GM12872 (cell line): Measurements from ENCODE around the gene DOK1.

Source experiments
- TF ChIP-seq, protein P1 (sequence below): IDR thresholded peaks from 3 replicates; pipeline ENCODE4 v1.5.1; 2011; ENCODE audit warnings: low read depth, mild to moderate bottlenecking, low read length, moderate library complexity; ENCODE audit not compliant: insufficient read depth

DOK1 gene

DNA sequence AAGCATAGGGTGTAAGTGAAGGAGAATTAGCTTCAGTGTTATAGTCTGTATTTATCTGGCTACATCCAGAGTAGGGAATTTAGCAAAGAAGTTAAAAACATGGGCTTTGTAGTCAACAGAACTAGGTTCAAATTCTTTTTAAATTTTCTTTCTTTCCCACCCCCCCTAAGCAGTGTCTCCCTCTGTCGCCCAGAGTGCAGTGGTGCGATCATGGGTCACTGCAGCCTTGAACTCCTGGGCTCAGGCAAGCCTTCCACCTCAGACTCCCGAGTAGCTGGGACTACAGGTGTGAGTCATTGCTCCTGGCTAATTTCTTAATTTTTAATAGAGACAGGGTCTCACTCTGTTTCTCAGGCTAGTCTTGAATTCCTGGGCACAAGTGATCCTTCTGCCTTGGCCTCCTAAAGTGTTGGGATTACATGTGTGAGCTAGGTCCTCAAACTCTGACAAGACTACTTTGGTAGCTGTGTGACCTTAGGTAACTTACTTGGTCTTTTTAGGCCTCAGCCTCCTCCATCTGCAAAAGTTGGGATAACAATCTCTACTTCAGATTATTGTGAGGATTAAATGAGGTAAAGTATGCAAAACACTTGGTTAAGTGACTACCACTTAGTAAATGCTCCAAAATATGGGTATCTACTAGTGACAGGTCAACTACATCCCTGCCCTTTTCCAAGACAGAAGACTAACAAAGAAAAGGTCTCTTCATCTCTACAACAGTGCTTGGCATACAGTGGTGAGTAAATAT, 17.8 kb downstream of the DOK1 start:
- TF ChIP-seq, protein P1, sequence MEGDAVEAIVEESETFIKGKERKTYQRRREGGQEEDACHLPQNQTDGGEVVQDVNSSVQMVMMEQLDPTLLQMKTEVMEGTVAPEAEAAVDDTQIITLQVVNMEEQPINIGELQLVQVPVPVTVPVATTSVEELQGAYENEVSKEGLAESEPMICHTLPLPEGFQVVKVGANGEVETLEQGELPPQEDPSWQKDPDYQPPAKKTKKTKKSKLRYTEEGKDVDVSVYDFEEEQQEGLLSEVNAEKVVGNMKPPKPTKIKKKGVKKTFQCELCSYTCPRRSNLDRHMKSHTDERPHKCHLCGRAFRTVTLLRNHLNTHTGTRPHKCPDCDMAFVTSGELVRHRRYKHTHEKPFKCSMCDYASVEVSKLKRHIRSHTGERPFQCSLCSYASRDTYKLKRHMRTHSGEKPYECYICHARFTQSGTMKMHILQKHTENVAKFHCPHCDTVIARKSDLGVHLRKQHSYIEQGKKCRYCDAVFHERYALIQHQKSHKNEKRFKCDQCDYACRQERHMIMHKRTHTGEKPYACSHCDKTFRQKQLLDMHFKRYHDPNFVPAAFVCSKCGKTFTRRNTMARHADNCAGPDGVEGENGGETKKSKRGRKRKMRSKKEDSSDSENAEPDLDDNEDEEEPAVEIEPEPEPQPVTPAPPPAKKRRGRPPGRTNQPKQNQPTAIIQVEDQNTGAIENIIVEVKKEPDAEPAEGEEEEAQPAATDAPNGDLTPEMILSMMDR, result peak; percentile 34; the same call in 1 of the 3 replicates

DNA sequence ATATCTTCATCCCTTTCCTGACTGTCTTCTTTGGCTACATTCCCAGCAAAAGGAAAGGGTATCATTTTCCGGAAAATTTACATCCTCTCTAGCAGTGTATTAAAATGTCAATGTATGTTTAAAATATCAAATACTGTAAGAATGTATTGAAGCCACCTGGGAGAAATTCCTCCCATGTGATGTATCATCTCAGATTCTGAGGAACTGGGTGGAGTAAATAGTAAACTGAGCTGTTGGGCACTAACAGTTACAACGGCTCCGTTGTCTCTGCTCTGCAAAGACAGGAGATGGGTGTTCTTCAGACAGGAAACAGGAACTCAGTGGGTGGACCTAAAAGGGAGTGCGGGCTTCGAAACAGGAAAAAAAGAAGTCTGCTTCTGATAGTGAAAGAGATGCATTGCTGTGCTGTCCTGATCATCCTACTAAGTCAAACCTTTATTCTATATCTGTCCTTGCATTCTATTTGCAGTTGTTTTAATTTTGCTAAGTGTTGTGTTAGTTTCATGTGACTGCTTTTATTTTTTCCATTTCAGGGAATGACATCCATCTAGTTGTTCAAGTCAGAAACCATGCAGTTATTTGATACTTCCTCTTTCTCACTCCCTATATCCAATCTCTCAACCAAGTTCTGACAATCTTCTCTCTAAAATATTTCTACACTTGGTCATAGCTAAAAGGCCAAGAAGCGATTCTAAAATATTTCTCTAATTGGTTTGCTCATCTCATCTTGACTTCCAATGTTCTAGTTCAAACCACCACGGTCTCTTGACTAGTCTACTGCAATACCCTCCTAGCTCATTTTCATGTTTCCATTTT, 19.4 kb downstream of the DOK1 start:
- TF ChIP-seq, protein P1, result no peak

DNA sequence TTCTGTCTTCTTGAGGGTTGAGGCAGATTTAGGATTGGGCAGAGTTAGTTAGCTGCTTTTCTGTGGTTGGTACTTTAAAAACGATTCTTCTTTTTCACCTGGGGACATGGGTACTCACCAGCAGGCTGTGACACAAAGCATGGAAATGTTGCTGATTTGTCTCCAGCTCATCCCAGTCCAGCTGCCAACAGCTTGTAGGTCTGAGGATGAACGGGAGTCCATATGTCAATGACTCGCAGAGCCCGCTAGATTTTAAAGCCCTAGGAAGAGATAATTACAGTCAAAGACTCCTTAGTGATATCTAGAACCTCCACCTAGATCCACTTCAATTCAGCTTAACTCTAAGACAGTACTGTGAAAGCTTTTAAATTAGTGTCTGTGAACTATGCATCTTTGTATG, 20.8 kb downstream of the DOK1 start:
- TF ChIP-seq, protein P1, result no peak

DNA sequence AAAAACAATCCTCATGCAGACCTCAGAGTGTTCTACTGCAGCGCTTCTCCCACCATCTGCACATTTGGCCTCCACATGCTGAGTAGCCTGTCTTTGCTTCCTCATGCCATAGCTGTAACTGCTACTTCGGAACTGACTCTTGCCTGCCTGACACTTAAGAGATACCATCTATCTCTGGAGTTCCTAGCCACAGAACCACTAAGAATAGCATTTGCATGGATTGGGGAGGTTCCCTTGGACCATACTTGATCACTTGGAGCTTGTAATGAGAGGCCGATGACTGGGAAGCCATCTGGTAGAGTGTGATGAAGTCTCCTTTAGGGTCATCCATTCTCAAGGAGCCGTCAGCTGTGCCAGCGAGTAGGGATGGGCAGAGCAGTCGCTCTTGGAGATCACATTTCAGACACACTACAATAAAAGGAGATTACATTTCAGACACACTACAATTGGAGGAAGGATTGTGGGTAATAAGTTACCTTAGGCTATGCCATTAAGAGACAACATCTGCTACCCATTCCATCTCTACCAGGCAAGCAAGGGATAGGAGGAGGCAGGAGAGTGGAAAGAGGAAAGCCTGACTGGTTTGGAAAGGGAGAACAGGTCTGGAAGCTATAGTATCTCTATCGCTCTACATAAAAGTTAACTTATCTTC, 21.8 kb downstream of the DOK1 start:
- TF ChIP-seq, protein P1, result no peak

DNA sequence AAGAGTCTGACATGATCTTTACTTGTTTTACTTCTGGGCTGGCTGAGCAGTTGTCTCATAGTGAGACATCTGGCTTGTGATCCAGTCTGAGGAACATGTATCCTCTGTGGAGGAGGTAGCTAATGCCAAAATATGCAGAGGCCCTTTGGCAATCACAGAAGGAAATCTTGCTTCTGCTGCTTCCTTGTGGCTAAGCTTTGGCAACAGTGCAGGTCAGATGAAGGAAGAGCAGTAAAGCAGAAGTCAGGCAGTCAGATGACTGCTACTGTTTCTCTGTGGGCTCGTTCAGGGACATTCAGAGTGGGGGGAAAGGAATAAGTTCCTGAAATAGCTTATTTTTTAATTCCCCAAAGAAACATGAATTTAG, 22.3 kb downstream of the DOK1 start:
- TF ChIP-seq, protein P1, result no peak

DNA sequence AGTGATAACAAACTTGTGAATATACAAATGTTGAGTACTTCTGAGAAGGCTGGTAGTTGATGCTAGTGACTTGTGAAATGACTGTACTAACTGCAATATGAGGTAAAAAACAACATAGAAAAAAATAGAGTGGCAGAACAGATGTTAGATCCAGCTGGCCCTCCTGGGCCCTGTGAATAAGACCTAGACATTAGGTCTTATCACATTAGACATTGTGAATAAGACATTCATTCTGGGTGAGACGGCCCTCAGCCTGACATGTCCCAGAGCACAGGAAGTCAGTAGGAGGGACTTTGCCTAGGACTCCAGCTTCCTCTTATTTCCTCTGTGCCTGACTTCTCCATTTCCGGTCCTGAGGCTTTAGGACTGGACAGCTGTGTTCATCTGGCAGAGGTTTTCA, 22.9 kb downstream of the DOK1 start:
- TF ChIP-seq, protein P1, result no peak

DNA sequence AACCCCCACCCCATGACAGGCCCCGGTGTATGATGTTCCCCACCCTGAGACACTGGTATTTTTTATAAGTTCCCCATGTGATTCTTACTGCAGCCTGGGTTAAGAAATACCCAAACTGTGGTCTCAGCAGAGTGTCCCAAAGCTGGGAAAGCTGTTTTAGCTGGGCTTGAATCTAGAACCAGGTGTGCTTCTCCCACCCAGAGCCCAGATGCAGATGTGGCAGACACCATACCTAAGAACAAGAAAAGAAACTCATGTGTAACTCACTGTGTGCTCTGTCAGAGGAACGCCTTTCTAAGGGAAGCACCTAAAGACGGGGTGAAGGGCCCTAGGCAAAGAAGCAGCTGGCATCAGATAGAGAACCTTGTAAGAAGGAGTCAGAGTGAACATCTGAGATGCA, 23.9 kb downstream of the DOK1 start:
- TF ChIP-seq, protein P1, result no peak
